Measurements from ENCODE around the gene AQP10. TPM values are rescaled to one million over a fixed set of nuclear protein-coding genes. Genes with fewer than 3 reads are reported as not detected.

The AQP10 gene
- total and polyA plus RNA-seq, 9 of the 15 experiments (the other 6 are each of a cell fraction or from before 2014, with no cell fraction given): 0.37 to 9.7 (median 1.9) TPM

GRCh38 chr1:154353460-154353904 is 32.6 kb downstream of the AQP10 start:
- no peaks in the 10 kb centered on the region for H3K79me2 ChIP-seq (ENCODE audit: control insufficient read depth, insufficient read depth, low read length)
- 0% methylated on average over 1 of the region's 1 CpG for whole genome bisulfite sequencing (ENCODE audit: insufficient coverage, low coverage, missing lambda C conversion rate)
- peaks cover 31 to 42% of the 10 kb centered on the region in 2 experiments for H3K4me1 ChIP-seq (replicated peaks in 1 of 2; ENCODE audit: control insufficient read depth in 2 of 2, insufficient read depth in 2 of 2, low read length in 2 of 2)
- H3K9ac ChIP-seq (ENCODE audit: insufficient read depth in 1 of 2, low read depth in 2 of 2, low read length in 2 of 2): no peak overlapping the region
- intact Hi-C loops (cut with micrococcal nuclease) (loop anchor here (5.0 kb wide), 2 partner anchors 54 to 166 kb away; partner anchors contain the start of gene IL6R), in situ Hi-C loops (cut with MboI) (no loop called here)
- H3K9me3 ChIP-seq (replicated peaks; ENCODE audit: control insufficient read depth, insufficient read depth, low read depth, low read length): no peaks in the 10 kb centered on the region
- DNase-seq (ENCODE audit: extremely low read depth in 1 of 4, low spot score in 3 of 4) (peak; percentile 46 to 81 (median 74)), FAIRE-seq (peak; percentile 93), ATAC-seq (peak; percentile 71)
- no peaks in the 10 kb centered on the region for H3K27me3 ChIP-seq (ENCODE audit: control insufficient read depth in 2 of 2, insufficient read depth in 2 of 2, low read length in 2 of 2)
- ChIA-PET CTCF (ENCODE audit: low intra/inter-chr PET ratio) (interaction anchor here (0.5 to 1.3 kb wide), 3 partner anchors 27 to 114 kb away, joined by 3 to 4 read pairs (median 4); no protein-coding TSS in a partner anchor), POLR2A (interaction anchor here (0.7 kb wide), 1 partner anchor 74 kb away, joined by 4 read pairs; no protein-coding TSS in a partner anchor)
- no peak overlapping the region for H3K4me3 ChIP-seq
- H3K36me3 ChIP-seq (ENCODE audit: control insufficient read depth, insufficient read depth, low read length): peaks cover 13% of the 10 kb centered on the region; the same call in 2 of the 3 replicates
- no peak overlapping the region for H3K27ac ChIP-seq (ENCODE audit: extremely low read depth, low read depth, low read length)
- no peak overlapping the region for H2AFZ ChIP-seq (ENCODE audit: low read depth, low read length)
- peak overlapping the region; percentile 10; the same call in 1 of the 2 replicates for H3K4me2 ChIP-seq (ENCODE audit: insufficient read depth, low read length)
- no peaks in the 10 kb centered on the region for H3K9me1 ChIP-seq (ENCODE audit: control insufficient read depth, insufficient read depth, low read length)
- BruUV-seq (replicated peaks): no TSS peak
- 0 out of 2 replicates have a peak, but pooled peaks cover 3% of the 10 kb centered on the region for H4K20me1 ChIP-seq (replicated peaks; ENCODE audit: control insufficient read depth, insufficient read depth, low read length)
- TF ChIP-seq OTX1 (CRISPR knock-in tag; IDR thresholded peaks at IDR 0.05): peak; percentile 20; the same call in 1 of the 2 replicates
- TF ChIP-seq EP400 (IDR thresholded peaks at IDR 0.05): peak; percentile 45; the same call in 1 of the 2 replicates
- no peak for TF ChIP-seq ZNF263 (CRISPR knock-in tag; IDR thresholded peaks at IDR 0.05; ENCODE audit: borderline replicate concordance)
- TF ChIP-seq PHF21A (IDR thresholded peaks at IDR 0.05; ENCODE audit: borderline replicate concordance, low read depth): peak; percentile 57; the same call in 1 of the 2 replicates
- TF ChIP-seq, protein P1, sequence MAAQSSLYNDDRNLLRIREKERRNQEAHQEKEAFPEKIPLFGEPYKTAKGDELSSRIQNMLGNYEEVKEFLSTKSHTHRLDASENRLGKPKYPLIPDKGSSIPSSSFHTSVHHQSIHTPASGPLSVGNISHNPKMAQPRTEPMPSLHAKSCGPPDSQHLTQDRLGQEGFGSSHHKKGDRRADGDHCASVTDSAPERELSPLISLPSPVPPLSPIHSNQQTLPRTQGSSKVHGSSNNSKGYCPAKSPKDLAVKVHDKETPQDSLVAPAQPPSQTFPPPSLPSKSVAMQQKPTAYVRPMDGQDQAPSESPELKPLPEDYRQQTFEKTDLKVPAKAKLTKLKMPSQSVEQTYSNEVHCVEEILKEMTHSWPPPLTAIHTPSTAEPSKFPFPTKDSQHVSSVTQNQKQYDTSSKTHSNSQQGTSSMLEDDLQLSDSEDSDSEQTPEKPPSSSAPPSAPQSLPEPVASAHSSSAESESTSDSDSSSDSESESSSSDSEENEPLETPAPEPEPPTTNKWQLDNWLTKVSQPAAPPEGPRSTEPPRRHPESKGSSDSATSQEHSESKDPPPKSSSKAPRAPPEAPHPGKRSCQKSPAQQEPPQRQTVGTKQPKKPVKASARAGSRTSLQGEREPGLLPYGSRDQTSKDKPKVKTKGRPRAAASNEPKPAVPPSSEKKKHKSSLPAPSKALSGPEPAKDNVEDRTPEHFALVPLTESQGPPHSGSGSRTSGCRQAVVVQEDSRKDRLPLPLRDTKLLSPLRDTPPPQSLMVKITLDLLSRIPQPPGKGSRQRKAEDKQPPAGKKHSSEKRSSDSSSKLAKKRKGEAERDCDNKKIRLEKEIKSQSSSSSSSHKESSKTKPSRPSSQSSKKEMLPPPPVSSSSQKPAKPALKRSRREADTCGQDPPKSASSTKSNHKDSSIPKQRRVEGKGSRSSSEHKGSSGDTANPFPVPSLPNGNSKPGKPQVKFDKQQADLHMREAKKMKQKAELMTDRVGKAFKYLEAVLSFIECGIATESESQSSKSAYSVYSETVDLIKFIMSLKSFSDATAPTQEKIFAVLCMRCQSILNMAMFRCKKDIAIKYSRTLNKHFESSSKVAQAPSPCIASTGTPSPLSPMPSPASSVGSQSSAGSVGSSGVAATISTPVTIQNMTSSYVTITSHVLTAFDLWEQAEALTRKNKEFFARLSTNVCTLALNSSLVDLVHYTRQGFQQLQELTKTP (IDR thresholded peaks at IDR 0.05; ENCODE audit: low read depth in 1 of 2, partially characterized antibody in 2 of 2): peak; percentile 57 to 84
- no peak for TF ChIP-seq ATF1 (CRISPR knock-in tag; IDR thresholded peaks at IDR 0.05)
- TF ChIP-seq ATF1 (tag; IDR thresholded peaks at IDR 0.05): peak; percentile 26; the same call in 1 of the 2 replicates
- no peak for TF ChIP-seq GMEB1 (CRISPR knock-in tag; IDR thresholded peaks at IDR 0.05)
- peak; percentile 83 for TF ChIP-seq HDAC3 (IDR thresholded peaks at IDR 0.05; ENCODE audit: borderline replicate concordance, partially characterized antibody)
- TF ChIP-seq CHAMP1 (IDR thresholded peaks at IDR 0.05): peak; percentile 66; the same call in 1 of the 2 replicates
- peak; percentile 51; the same call in 1 of the 2 replicates for TF ChIP-seq SMAD4 (CRISPR knock-in tag; conservative IDR thresholded peaks at IDR 0.05)
- TF ChIP-seq, protein P2, sequence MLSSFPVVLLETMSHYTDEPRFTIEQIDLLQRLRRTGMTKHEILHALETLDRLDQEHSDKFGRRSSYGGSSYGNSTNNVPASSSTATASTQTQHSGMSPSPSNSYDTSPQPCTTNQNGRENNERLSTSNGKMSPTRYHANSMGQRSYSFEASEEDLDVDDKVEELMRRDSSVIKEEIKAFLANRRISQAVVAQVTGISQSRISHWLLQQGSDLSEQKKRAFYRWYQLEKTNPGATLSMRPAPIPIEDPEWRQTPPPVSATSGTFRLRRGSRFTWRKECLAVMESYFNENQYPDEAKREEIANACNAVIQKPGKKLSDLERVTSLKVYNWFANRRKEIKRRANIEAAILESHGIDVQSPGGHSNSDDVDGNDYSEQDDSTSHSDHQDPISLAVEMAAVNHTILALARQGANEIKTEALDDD (IDR thresholded peaks at IDR 0.05): peak; percentile 93
- peak; percentile 31 for TF ChIP-seq DACH1 (IDR thresholded peaks at IDR 0.05; ENCODE audit: partially characterized antibody)
